Activated gamma-delta T cell (primary cell): ENCODE data around the gene TAB2.
"Not testable (repeated sequence)": the region's sequence is repeated elsewhere in the genome, so short reads cannot be mapped to it uniquely, and the experiment has no call there.

Source experiments
- DNase-seq: peaks from one replicate; lab custom pipeline; 2025; lab: John Stamatoyannopoulos, UW

The TAB2 gene

DNA sequence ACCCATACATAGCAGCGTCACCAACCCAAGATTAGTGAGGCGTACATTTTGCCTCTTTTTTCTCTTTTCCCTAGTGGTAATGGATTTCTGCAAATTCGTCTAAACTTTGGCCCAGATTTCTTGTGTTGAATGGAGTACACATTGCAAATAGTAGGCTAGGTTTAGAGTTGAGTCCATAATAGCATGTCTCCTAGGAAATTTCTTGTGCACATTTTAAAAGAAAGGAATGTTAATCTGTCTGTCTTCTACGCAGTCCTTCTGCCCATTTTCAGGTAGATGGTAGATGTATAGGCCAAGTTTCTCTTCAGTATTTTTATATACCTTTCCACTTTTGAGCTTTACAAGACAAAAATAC is 15.7 kb downstream of the TAB2 start:
- no peak for DNase-seq

GRCh38 chr6:149334201-149334600 is 16.7 kb downstream of the TAB2 start:
- no peak for DNase-seq

GRCh38 chr6:149334682-149335160 is 17.2 kb downstream of the TAB2 start:
- no peak for DNase-seq

DNA sequence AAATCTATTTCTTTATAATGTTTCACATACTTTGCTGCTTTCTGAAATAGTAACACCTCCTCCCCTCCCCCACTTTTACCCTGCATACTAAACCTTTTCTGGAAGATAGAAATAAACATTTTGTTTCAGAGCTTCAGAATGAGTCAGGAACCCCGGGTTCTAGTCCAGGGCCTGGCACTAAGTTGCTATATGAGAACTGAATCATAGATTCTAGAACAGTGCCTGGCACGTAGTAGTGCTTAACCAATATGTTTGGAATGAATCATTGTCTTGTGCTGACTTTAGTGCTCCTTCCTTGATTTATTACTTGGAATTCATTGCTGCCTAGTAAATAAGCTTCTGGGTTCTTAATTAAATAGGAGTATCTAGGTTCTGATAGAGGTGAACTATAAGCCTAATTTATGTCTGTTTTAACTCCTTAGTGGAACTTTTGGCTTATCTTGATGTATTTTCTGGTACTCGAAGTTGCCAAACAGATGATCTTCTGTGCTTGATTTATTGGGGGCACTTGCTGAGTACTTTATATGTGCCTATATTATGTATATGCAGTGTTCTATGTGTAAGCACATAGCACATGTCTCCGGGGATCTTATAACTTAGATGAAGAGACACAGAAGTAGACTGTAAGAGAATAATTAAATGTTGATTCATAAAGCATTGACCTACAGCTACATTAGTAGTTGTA is 18.6 kb downstream of the TAB2 start:
- DNase-seq, result no peak

DNA sequence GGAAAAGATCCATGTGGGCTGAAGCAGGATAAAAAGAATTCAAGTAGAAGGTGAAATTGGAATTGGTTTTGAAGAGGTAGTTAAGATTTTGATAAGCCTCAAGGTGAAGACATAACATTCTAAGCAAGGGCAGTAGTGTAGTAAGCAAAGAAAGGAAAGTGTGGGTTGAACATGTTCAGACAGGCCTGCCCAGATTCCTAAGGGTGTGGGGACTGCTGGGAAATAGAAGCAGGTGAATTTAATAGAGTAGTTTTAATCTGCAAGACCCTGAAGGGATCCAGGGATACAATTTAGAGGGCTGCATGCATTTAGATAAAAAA is 19.1 kb downstream of the TAB2 start:
- no peak for DNase-seq

DNA sequence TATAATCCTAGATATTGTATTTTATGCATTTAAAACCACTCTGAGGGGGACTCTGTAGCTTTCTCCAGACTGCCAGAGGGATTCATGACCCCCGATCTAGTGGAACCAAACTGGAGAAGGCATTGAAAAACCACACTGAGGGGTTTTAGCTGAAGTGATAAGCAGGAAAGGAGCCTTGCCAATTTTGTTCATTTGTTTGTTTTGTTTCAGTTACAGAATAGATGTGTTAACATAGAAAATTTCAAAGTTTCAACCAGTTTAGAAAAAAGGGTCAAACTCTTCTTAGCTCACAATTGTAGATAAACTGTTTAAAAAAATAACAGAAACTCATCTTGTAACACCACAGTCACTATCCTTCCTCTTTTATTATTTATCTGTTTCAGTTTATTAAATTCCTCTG is 19.8 kb downstream of the TAB2 start:
- no peak for DNase-seq

GRCh38 chr6:149340200-149340599 is 22.7 kb downstream of the TAB2 start:
- DNase-seq, result no peak

DNA sequence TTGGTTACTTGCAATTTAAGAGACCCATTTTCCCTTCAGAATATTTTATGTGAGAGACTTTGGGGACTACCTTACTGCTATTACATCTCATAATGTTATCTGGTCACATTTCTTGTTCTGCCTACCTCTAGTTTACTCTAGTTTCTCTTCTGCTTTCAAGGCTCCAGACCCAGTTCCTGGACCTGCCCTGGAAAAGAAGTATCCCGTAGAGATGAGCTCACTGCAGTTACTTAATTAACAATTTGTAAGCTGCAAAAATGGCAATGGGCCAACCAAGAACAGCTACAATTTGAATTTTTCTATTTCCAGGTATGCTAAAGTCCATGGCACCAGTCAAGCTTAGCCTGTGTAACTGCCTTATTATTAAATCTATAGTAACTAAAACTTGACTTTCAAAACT is 25.0 kb downstream of the TAB2 start:
- DNase-seq, result no peak

DNA sequence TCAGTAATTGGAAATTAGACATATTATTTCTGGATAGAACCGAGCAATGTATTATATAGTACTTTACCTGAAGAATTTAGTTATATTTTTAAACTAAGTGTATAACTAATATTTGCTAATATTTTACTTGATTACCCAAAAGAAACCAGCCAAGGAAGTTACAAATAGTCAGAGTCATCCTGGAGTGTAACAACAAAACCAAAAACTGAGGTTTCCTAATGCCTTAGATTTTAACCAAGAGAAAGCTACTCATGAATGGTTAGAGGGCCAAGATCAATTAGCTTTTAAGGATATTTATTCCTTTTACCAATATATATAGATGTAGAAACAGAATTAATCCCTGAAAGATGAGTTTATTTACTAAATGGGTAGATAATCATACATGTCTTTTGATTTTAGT is 26.0 kb downstream of the TAB2 start:
- DNase-seq, result no peak

- DNase-seq, result no peak
These were observed 28.6 kb downstream of the TAB2 start for GRCh38 chr6:149346078-149346477.

DNA sequence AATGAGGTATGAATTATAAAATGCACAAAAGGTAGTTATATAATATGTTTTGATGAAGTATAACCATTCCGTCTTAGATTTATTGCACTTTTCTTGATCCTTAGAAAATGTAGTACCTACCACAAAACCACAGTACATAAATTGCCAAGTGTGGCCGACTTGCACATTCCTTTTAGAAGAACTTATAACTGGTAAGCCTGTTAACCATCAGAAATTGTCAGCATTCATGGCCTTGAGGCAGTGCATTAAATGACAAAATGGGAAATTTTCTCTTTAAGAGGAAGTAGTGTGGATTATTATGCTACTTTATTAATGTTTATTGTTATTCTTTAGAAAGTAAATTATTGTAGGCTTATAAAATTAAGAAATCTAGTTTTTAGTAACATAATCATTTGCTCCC is 29.6 kb downstream of the TAB2 start:
- DNase-seq, result no peak

DNA sequence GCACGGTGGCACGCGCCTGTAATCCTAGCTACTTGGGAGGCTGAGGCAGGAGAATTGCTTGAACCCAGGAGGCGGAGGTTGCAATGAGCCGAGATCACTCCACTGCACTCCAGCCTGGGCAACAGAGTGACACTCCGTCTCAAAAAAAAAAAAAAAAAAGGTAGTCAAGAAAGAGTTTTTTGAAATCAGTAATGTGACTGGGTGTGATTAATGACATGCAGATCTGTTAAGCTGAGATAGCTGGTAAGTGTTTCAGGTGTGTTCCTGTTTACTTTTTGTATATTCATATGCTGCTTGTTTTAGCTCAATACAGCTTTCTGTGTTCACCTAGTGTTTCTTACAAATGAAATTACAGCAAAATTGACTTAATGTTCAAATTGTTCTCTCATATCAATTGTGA is 31.8 kb downstream of the TAB2 start:
- not testable (repeated sequence) for DNase-seq

- no peak for DNase-seq
These were observed 36.5 kb downstream of the TAB2 start for GRCh38 chr6:149354009-149354408.

DNA sequence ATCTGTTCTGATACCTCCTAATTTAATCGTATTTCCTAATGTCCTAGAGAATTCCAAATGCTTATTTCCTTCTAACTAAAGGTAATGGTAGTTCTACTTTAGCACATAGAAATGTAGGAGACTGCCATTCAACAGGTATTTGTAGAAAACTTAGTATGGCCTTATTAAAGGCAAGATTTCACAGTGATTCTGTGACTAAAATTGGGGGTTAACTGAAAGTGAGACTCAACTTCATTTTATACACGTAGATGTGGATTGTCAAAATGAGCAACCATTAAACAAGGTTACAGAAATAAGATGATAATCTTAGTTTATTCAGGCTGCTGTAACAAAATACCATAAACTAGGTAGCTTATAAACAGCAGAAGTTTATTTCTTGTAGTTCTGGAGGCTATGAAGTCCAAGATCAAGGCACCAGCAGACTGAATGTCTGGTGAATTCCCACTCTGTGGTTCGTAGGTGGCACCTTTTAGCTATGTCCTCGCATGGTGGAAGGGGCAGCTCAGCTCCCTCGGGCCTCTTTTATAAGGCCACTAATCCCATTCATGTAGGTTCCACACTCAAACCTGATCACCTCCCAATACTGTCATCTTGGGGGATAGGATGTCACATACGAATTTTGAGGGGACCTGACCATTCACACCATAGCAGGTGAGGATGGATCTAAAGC is 38.7 kb downstream of the TAB2 start:
- no peak for DNase-seq

DNA sequence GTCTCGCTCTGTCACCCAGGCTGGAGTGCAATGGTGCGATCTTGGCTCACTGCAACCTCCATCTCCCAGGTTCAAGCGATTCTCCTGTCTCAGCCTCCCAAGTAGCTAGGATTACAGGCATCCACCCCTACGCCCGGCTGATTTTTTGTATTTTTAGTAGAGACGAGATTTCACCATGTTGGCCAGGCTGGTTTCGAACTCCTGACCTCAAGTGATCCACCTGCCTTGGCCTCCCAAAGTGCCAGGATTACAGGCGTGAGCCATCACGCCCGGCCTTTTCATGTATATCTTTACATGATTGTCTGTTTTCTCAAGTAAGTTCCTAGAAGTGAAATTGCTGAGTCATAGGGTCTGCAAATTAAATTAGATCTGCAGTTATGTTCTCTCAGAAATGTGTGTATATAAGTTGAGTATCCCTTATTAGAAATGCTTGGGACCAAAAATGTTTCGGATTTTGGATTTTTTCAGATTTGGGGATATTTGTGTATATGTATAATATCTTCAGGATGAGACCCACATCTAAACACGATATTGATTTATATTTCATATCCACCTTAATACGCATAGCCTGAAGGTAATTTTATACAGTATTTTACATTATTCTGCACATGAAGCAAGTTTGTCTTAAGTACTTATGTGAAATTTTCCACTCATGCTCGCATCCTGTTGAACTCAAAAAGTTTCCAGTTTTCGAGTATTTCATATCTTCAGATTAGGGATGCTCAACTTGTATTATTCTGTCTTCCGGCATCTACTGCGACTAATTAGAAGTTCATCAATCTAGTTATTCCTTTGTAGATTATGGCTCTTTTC is 40.4 kb downstream of the TAB2 start:
- DNase-seq, result no peak

DNA sequence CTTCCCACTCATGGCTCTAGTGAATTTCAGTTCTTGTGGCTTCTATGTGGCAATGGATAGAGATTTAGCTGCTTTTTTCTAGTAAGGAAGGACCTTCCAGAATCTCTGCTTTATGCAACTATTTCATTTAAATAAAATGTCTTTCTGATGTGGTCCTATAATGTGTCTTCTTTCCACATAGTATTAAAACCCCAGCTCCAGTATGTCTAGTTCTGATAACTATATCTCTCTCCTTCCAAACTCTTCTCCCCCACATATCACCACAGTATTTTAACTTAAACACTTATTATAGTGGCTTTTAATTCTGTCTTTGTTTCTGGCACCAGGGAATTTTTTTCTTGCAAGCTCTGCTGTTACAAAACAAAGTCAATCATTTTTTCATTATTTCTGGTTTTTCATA is 41.9 kb downstream of the TAB2 start:
- no peak for DNase-seq

DNA sequence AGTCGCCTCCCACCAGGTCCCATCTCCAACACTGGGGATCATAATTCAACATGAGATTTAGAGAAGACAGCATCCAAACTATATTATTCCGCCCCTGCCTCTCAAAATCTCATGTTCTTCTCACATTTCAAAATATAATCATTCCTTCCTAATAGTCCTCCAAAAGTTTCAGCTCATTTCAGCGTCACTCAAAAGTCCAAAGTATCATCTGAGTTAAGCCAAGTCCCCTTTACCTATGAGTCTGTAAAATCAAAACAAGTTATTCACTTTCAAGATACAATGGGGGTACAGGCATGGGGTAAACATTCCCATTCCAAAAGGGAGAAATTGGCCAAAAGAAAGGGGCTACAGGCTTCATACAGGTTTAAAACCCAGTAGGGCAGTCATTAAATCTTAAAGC is 43.0 kb downstream of the TAB2 start:
- DNase-seq, result no peak

GRCh38 chr6:149362289-149362688 is 44.8 kb downstream of the TAB2 start:
- no peak for DNase-seq

DNA sequence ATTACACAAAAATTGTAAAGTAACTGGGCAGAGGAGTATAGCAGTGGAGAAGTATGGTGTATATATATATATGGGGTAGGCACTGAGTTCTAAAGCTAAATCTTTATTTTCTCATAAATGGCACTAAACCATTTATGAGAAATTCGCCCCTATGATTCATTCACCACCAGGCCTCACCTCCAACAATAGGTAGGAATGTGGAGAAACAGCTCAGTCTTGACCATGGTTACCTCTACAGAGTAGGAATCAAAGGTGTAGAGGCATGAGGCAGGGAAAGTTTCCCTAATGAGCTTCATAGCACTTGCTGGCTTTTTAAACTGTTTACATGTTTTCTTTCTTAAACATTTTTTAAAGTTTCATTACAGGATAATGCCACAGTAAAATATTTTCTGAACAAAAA is 45.6 kb downstream of the TAB2 start:
- DNase-seq, result no peak

DNA sequence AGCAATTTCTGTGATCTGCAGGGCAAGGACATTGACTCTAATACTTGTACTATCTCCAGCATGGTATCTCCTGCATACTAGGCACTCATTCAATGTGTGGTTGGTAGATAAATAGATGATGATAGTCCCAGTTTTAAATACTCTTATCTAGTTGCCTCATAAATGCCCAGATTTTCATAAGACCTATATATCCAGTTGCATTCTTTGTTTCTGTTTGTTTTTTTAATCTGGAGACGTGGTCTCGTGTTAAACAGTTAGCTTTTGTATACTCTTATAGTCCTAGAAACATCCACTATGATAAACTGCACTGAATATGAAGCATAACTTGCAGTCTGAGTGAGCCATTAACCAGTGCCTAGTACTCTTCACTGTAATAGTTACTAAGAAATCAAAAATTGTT is 47.0 kb downstream of the TAB2 start:
- DNase-seq, result no peak

DNA sequence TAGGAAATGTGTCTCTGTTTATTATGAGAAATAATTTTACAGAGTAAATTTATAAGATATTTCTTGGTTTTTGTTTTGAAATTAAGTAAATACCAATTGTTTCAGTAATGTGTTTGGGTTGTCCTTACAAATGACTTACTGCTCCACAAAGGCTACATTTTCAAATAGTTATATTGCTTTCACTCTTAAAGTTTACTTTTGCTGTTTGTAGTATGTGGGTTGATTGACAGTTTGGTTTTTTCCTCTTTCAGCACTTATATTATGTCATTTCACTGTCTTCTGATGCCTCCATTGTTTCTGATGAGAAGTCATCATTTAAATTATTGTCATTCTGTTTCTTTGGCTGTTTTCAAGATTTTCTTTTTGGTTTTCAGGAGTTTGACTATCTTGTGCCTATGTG is 47.7 kb downstream of the TAB2 start:
- DNase-seq, result no peak

DNA sequence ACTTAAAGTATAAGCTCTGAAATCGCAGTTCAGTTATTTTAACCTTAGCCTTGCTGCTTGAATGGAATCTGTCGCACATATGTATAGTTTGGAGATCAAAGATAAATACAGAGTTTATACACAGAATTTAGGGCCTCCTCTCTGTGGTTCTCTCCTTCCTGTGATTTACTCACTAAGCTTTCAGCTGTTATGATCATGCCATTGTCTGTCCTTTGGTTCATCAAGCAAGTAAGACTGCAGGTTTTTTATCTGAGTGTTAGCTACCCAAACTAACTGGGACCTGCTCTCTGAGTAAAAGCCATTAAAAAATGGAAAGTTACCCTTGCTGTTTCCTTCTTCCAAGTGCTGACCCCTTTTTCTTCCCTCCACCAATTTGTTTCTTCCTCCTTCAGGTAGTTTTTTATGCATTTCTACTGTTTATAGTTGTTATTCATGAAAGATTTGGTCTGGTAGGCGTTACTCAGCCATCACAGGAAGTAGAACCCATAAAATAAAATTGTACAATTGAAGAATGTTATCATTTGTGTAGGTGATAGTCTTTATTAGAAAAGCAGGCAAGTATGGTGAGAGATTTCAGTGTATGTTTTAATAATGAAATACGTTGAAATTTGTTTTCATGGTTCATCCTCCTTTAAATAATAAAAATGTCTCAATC is 48.9 kb downstream of the TAB2 start:
- no peak for DNase-seq

DNA sequence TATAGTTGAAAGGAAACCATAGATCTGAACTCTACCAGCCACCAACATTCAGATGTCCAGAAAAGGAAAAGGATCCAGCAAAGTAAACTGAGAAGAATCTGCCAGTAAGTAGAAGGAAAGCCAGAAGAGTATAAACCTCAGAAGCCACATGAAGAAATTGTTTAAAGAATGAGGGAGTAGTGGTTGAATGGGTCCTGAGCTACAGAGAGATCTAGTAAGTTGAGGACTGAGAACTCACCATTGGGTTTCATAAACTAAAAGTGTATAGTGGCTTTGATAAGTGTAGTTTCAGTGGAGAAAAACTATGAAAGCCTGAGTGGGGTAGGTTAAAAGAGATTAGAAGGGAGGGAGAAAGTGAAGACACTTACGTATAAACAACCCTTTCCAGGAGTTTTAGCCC is 50.6 kb downstream of the TAB2 start:
- no peak for DNase-seq
